ENCODE measurements around the gene PRSS33.

PRSS33 gene

GRCh38 chr16:2820836-2821486, 33.6 kb upstream of the PRSS33 start:
- DNase-seq (ENCODE audit: low spot score), result no peak

- no peak for DNase-seq (ENCODE audit: low spot score)
These were observed 32.8 kb upstream of the PRSS33 start for GRCh38 chr16:2819939-2820835.

GRCh38 chr16:2819179-2819938, 32.0 kb upstream of the PRSS33 start:
- DNase-seq (ENCODE audit: low spot score), result no peak

GRCh38 chr16:2818272-2818876, 31.0 kb upstream of the PRSS33 start:
- DNase-seq (ENCODE audit: low spot score), result no peak

GRCh38 chr16:2817340-2818271, 30.2 kb upstream of the PRSS33 start:
- DNase-seq (ENCODE audit: low spot score), result no peak

- DNase-seq (ENCODE audit: low spot score), result no peak
These were observed 29.5 kb upstream of the PRSS33 start, which contains the start of gene PRSS21 for GRCh38 chr16:2816751-2817339. TSS of gene PRSS21 (plus strand) at chr16:2817237. CDS start at chr16:2817269, 32 bp downstream.

- DNase-seq (ENCODE audit: low spot score), result no peak
These were observed 28.0 kb upstream of the PRSS33 start for GRCh38 chr16:2815299-2815771.

GRCh38 chr16:2814551-2815298, 27.4 kb upstream of the PRSS33 start:
- no peak for DNase-seq (ENCODE audit: low spot score)

- DNase-seq (ENCODE audit: low spot score), result no peak
These were observed 26.4 kb upstream of the PRSS33 start for GRCh38 chr16:2813771-2814221.

GRCh38 chr16:2811703-2812471, 24.5 kb upstream of the PRSS33 start:
- no peak for DNase-seq (ENCODE audit: low spot score)

GRCh38 chr16:2810651-2811050, 23.3 kb upstream of the PRSS33 start:
- no peak for DNase-seq (ENCODE audit: low spot score)

- no peak for DNase-seq (ENCODE audit: low spot score)
These were observed 21.9 kb upstream of the PRSS33 start for GRCh38 chr16:2809149-2809760.

GRCh38 chr16:2808181-2808580, 20.8 kb upstream of the PRSS33 start:
- DNase-seq (ENCODE audit: low spot score), result no peak

- DNase-seq (ENCODE audit: low spot score), result no peak
These were observed 18.9 kb upstream of the PRSS33 start for GRCh38 chr16:2806286-2806685.

GRCh38 chr16:2804728-2805127, 17.4 kb upstream of the PRSS33 start:
- no peak for DNase-seq (ENCODE audit: low spot score)

GRCh38 chr16:2803545-2804195, 16.3 kb upstream of the PRSS33 start:
- DNase-seq (ENCODE audit: low spot score), result no peak

- DNase-seq (ENCODE audit: low spot score), result no peak
These were observed 12.5 kb upstream of the PRSS33 start for GRCh38 chr16:2799859-2800226.

Data from GM03348 (cell line).